ENCODE data around the gene CRKL.

Gene CRKL

DNA sequence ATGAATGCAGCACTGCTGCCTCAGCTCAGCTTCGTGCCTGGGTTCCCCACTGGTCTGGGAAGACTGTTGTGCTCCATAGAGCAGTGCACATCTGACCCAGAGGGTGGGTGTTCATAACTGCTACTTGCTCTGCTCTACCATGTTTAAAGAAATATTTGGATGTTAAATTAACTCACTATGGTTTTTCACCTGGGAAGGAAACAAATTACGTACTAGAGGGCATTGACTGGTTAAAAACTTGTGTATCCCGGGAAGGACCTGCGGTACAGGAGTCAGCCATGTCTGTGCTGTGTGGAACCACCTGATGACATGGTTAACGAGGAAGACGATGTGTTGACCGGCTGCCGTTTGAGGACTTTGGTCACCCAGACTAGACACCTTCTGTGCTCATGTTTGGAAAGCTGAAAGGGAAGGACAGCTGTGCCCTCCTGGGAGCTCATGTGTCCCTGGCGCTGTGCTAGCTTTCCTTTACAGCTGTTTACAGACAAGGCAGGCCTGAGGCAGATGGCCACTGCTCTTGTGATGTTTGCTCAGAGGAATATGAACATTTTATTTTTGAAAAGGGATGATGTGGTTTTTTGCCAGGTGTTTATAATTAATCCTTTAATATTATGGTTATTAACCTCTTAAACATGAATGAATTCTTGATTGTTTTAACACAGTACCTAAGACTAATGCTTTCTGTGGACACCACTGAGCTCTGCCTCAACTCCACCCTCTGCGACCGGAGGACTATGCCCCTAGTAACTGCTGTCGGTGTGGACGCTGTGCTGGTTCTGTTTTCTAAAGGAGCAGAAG lies 35.5 kb downstream of the CRKL start:
- Histone ChIP-seq H2AFZ (ENCODE audit: low read depth, low read length) (no peak overlapping the region), H3K4me3 (ENCODE audit: low read depth in 1 of 2, low read length in 2 of 2) (no peak overlapping the region), H3K27ac (ENCODE audit: low read length) (no peak overlapping the region), H3K36me3 (ENCODE audit: insufficient read depth, low read length) (peaks cover 64% of the 10 kb centered on the region), H3K9ac (ENCODE audit: low read depth, low read length) (no peak overlapping the region), H3K27me3 (ENCODE audit: insufficient read depth, low read length, poor library complexity) (no peaks in the 10 kb centered on the region), H3K9me3 (ENCODE audit: insufficient read depth, low read length, severe bottlenecking) (no peaks in the 10 kb centered on the region), H3K79me2 (ENCODE audit: insufficient read depth, low read length) (peaks cover 41% of the 10 kb centered on the region), H4K20me1 (ENCODE audit: insufficient read depth, low read length) (peaks cover 73% of the 10 kb centered on the region), H3K4me1 (ENCODE audit: insufficient read depth, low read length) (no peaks in the 10 kb centered on the region), H3K4me2 (ENCODE audit: insufficient read depth, low read length) (no peak overlapping the region)
- ATAC-seq (ENCODE audit: insufficient read depth, low read depth) (no peak), DNase-seq (no peak)
- TF ChIP-seq EZH2 (IDR thresholded peaks at IDR 0.05; ENCODE audit: borderline replicate concordance, low read depth, low read length, severe bottlenecking): no peak
- TF ChIP-seq, protein P1, sequence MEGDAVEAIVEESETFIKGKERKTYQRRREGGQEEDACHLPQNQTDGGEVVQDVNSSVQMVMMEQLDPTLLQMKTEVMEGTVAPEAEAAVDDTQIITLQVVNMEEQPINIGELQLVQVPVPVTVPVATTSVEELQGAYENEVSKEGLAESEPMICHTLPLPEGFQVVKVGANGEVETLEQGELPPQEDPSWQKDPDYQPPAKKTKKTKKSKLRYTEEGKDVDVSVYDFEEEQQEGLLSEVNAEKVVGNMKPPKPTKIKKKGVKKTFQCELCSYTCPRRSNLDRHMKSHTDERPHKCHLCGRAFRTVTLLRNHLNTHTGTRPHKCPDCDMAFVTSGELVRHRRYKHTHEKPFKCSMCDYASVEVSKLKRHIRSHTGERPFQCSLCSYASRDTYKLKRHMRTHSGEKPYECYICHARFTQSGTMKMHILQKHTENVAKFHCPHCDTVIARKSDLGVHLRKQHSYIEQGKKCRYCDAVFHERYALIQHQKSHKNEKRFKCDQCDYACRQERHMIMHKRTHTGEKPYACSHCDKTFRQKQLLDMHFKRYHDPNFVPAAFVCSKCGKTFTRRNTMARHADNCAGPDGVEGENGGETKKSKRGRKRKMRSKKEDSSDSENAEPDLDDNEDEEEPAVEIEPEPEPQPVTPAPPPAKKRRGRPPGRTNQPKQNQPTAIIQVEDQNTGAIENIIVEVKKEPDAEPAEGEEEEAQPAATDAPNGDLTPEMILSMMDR (IDR thresholded peaks at IDR 0.05; ENCODE audit: borderline replicate concordance, extremely low read depth, low read length, poor library complexity, severe bottlenecking): no peak

DNA sequence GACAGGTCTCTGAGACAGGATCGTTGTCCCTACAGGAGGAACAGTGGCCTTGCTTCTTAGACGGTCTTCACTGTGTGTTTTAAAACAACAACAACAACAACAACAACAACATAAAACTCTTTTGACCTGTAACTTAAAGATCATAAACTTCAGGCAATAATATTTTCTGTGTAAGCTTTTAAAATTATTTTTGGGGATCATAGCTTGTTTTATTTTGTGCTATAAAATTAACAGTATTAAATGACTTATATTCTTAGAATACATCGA lies 36.1 kb downstream of the CRKL start:
- Histone ChIP-seq H4K20me1 (ENCODE audit: insufficient read depth, low read length) (peaks cover 68% of the 10 kb centered on the region), H3K27ac (ENCODE audit: low read length) (no peak overlapping the region), H3K4me2 (ENCODE audit: insufficient read depth, low read length) (no peak overlapping the region), H3K27me3 (ENCODE audit: insufficient read depth, low read length, poor library complexity) (no peaks in the 10 kb centered on the region), H3K79me2 (ENCODE audit: insufficient read depth, low read length) (peaks cover 35% of the 10 kb centered on the region), H3K9ac (ENCODE audit: low read depth, low read length) (no peak overlapping the region), H3K4me3 (ENCODE audit: low read depth in 1 of 2, low read length in 2 of 2) (no peak overlapping the region), H3K36me3 (ENCODE audit: insufficient read depth, low read length) (peaks cover 58% of the 10 kb centered on the region), H2AFZ (ENCODE audit: low read depth, low read length) (no peak overlapping the region), H3K4me1 (ENCODE audit: insufficient read depth, low read length) (no peaks in the 10 kb centered on the region), H3K9me3 (ENCODE audit: insufficient read depth, low read length, severe bottlenecking) (no peaks in the 10 kb centered on the region)
- no peak for DNase-seq
- TF ChIP-seq EZH2 (IDR thresholded peaks at IDR 0.05; ENCODE audit: borderline replicate concordance, low read depth, low read length, severe bottlenecking): no peak
- TF ChIP-seq, protein P1 (IDR thresholded peaks at IDR 0.05; ENCODE audit: borderline replicate concordance, extremely low read depth, low read length, poor library complexity, severe bottlenecking): peak; percentile 2
- no peak for ATAC-seq (ENCODE audit: insufficient read depth, low read depth)

DNA sequence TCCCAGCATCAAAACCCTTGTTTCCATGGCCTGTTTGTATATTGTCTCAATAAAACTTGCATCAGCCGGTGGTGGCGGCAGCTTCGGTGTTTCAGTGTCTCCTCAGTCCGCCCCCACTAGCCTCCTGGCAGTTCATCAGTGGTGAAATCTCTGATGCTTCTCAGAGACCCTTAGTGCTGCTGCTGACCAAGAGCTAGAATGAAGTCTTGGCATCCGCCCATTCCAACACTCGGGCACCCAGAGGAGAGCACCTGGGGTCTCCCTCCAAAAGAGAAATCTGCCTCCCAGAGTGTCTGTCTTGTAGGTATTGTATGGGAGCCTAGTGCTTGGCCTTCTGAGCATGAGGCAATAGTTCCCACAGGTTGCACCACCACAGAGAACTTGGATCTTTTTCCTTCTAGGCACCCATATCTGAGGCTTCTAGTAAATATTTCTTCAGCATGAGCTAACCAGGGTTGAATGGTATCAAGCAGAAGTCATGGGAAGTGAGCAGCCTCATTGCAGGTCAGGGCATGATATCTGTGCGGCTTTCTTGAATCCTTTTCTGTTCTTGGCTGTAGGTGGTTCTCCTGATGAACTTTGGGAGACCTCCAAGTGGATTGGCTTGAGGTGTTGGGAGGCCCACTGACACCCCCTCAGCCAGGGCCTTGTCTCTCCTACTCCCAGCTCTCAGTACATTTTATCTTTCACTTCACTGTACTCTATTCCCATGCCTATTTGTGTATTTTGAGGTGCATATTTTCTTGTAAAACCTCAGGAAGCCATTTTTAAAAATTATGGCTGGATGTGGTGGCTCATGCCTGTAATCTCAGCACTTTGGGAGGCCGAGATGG lies 36.7 kb downstream of the CRKL start:
- Histone ChIP-seq H3K27ac (ENCODE audit: low read length) (no peak overlapping the region), H3K4me2 (ENCODE audit: insufficient read depth, low read length) (no peak overlapping the region), H4K20me1 (ENCODE audit: insufficient read depth, low read length) (peaks cover 62% of the 10 kb centered on the region)

More for the DNA sequence above, 36.7 kb downstream of the CRKL start:
- Histone ChIP-seq H3K9ac (ENCODE audit: low read depth, low read length) (no peak overlapping the region), H3K27me3 (ENCODE audit: insufficient read depth, low read length, poor library complexity) (no peaks in the 10 kb centered on the region), H3K4me1 (ENCODE audit: insufficient read depth, low read length) (no peaks in the 10 kb centered on the region), H3K9me3 (ENCODE audit: insufficient read depth, low read length, severe bottlenecking) (no peaks in the 10 kb centered on the region), H2AFZ (ENCODE audit: low read depth, low read length) (no peak overlapping the region), H3K4me3 (ENCODE audit: low read depth in 1 of 2, low read length in 2 of 2) (no peak overlapping the region), H3K36me3 (ENCODE audit: insufficient read depth, low read length) (peaks cover 52% of the 10 kb centered on the region), H3K79me2 (ENCODE audit: insufficient read depth, low read length) (peaks cover 29% of the 10 kb centered on the region)
- no peak for ATAC-seq (ENCODE audit: insufficient read depth, low read depth)
- TF ChIP-seq EZH2 (IDR thresholded peaks at IDR 0.05; ENCODE audit: borderline replicate concordance, low read depth, low read length, severe bottlenecking): no peak
- TF ChIP-seq, protein P1 (IDR thresholded peaks at IDR 0.05; ENCODE audit: borderline replicate concordance, extremely low read depth, low read length, poor library complexity, severe bottlenecking): no peak
- DNase-seq: no peak

Data from DND-41 (cell line).